HG03571 (cell line): ENCODE results near the gene SSR2.
"Not testable (repeated sequence)": the region's sequence is repeated elsewhere in the genome, so short reads cannot be mapped to it uniquely, and the experiment has no call there.

Experiments
- ATAC-seq: cut with Tn5 transposase; IDR thresholded peaks from one replicate; pipeline ENCODE4 v1.9.1; 2021; ENCODE audit not compliant: unreplicated experiment

The SSR2 gene

DNA sequence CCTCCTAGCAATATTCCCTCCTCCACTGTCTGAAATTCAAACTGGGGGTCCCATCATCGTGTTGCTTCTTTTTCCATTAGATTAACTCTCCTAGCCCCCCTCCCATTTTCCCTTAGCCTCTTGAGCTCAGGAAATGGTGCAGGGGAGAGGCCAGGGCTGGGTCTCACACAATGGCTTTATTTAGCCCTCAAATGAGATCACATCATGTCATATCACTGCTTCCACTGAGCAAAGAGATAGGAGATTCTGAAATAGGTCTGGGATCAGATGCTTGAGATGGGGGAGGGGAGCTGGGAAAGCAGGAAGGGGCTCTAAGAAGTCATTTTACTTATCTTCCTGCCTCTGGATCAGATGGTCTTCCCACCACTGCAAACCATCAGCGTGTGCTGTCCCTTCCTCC lies 24.6 kb downstream of the SSR2 start:
- no peak for ATAC-seq

DNA sequence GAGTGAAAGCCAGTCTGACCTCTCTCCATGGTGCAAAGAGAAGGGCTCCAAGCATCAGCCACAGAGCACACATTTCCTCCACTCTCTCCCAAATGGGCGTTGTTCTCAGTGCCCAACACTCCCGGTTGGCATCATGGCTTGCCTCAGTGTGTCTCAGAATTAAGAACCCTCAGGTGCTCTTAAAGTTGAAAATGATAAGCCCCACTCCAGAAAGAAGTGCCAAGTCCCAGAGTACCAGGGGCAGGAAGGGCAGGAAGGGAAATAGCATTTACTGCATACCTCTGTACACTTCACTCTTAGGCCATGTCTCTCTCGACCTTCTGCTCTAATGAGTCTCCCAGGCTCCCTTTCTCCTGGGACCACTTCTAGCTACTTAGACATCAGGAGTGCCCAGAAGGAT lies 27.2 kb downstream of the SSR2 start:
- no peak for ATAC-seq

DNA sequence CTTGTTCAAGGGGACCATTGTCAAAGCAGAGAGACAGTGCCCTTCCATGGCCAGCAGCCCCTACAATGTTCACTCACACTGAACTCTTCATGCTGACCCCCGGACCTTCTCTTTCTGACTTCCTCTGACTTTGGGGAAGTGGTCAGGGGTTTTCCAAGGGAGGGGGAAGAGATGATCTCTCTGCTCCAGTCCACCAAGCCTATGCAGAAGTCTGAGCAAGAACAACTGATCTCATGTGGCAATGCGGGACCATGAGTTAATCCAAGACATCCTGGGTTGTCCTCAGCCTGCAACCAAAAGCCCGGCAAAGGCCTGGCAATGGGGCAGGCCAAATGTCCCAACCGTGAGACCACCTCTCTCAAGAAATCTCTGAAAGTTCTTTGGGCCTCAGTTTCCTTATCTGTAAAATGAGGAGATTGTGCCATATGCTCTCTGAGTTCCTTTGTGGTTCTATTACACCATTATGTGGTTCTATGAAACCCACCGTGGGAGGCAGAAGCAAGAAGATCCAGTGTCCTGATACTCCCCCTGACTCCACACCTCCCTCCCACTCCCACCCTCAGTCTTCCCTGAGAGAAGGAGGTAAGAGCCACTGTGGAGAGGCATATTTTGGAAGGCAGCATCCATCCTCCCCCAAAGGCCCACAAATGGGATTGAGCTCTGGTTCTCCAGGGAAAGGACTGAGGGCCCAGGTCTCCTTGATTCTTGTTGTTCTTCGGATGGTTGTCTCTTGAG lies 30.6 kb downstream of the SSR2 start:
- no peak for ATAC-seq

DNA sequence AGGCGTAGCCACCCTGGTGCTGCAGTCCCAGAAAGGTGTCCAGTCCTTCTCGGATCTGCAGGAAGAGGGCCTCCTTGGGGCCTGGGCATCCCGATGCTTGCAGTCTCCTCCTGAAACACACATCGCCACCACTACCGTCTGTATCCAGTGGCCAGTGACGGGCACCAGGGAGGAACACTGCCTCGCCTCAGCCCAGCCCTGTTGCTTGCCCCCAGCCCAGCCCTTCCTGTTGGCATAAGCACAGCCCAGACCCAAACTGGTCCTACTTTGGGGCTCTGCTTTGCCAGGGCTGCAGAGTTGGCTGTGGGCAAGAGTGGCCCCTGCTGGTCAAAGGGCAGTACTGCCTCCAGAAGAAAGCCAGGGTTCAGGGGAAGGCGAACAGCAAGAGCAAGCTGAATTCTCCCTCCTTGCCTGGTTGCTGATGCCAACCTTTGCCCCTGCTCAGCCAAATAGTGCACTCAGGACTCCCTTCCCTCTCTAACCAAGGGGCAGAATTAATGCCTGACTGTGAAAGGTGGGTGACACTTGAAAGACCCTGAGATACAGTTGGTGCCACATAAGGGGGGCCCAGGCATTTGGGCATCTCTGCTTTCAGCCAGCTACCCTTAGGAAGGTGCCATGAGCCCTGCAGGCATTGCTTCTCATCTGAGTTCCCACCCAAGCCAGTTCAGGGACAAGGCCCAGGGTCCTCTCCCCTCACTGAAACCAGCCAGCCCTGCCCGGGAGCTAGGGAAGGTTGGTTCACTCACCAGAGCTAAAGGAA lies 31.3 kb downstream of the SSR2 start:
- no peak for ATAC-seq

DNA sequence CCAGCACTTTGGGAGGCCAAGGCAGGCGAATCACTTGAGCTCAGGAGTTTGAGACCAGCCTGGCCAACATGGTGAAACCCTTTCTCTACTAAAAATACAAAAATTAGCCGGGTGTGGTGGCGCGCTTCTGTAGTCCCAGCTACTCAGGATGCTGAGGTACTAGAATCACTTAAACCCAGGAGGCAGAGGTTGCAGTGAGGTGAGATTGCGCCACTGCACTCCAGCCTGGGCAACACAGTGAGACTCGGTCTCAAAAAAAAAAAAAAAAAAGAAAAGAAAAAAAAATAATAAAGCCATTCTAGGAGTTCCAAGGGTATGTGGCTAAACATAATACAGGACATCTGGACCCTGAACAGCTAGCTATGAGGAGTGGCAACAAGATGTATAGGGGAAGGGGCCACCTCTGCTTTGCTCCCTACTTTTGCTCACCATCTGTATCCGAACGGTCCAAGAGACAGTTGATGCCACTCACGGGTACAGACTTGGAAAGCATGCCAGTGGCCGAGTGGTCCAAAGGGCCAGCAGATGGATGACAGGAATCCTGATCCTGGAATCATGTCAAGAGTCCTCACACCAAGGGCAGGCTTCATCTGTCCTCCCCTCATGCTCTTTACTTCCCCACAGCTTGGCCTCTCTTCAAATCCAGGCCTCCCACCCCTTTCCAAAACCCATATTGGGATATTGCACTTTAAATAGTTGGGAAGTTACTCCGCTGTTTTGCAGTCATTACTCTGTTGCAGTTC lies 35.7 kb downstream of the SSR2 start:
- ATAC-seq = not testable (repeated sequence)

DNA sequence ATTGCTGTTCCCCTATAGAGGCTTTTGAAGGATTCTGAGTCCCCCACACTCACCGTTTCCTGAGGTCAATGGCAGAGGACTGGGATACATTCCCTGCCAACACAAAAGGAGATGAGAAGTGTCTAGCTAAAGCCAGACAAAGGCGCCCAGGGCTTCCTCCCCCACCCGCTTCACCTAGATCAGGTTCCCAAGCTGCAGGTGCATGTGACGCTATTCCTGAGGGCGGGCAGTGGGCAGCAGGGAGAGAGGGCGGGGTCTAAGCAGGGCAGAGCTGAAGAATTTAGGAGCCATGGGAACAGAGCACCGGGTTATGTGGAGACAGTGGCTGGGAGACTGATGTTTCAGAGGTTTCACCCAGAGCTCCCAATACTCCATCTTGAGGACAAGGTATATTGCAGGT lies 36.4 kb downstream of the SSR2 start:
- no peak for ATAC-seq

DNA sequence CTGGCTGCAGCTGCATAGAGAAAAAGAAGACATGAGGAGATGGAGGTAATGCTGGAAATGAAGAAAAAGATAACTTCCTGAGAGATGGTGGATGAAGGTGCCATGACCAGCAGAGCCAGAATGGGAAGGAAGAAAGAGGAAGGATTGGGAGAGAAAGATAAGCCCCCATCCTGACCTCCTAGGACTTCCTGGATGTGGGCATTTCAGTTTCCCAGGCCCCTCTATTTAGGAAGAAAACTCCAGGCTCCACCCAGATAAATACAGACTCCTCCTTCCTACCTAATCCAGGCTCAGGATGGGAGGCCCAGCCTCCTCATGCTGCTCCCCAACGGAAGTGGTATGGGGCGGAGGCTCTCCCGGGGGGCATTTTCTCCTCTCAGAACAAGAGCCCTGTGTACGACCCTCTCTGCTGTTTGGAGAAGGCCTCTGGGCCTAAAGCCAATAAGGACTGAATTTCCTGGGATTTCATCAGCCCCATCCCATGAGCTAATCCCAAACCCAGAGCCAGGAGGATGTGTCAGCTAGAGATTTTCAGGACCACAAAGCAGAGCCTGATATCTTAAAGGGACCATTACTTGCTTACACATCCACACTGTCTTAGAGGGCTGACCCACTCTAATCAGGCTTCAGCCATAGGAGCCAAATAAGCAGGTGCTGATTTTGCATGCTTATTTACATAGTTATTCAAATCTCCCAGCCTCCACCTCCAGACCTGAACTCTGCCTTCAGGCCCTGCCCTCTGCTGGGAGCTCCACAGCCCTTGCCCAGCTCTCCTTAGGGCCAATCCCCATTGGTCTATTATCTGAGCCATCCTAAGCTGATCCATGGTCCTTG lies 37.3 kb downstream of the SSR2 start:
- ATAC-seq = no peak

DNA sequence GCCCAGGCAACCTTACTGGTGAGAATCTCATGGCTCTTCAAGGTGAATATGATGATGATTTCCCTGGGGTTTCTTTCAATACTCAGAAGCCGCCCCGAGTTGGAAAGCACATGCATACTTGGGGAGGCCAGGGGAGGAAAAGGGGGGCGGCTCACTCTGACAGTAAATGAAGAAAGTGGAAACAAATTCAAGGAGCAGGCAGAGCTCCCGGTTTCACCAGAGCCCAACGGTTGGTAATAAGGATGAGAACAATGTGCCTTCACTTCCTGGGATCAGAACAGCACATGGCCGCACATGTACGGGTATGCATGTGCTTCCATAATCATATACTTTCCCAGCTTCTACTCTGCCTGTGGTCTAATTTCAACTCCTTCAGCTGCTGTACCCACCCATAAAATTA lies 38.6 kb downstream of the SSR2 start:
- no peak for ATAC-seq

DNA sequence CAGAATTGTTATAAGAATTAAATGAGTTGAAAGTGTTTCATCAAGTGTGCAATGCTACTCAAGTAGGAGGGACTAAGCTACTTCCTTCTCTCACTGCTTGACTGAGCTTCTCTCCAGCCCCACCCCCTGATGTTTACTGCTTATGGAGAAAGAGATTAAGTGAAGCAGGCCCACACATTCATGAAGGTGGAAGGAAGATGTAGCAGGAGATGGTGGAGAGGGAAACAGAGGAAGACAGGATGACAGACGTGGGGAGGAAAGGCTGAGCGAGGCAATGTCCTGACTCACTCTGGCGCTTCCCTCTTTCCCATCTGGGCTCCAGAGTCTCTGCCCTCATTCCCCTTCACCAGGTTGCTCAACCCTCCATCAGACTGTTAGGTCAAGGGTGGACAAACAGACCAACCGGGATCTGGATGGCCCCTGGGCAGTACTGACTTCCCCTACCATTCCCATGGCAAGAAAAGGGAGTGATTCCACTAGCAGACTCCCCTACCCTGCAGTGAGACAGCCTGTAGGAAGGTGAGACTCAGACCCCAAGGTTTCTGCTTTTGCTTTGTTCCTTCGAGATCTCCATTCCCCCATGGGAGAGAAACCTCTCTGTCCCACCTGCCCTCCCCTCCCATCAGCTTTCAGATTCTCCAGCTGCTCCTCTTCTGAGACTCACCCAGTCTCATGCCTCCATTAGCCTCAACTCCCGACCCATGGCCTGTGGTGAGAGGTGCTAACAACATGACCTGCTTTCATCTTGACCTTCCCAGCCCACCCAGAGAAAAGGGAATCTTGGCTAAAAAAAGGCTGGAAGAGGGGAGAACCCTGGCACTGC lies 39.3 kb downstream of the SSR2 start:
- ATAC-seq = no peak

DNA sequence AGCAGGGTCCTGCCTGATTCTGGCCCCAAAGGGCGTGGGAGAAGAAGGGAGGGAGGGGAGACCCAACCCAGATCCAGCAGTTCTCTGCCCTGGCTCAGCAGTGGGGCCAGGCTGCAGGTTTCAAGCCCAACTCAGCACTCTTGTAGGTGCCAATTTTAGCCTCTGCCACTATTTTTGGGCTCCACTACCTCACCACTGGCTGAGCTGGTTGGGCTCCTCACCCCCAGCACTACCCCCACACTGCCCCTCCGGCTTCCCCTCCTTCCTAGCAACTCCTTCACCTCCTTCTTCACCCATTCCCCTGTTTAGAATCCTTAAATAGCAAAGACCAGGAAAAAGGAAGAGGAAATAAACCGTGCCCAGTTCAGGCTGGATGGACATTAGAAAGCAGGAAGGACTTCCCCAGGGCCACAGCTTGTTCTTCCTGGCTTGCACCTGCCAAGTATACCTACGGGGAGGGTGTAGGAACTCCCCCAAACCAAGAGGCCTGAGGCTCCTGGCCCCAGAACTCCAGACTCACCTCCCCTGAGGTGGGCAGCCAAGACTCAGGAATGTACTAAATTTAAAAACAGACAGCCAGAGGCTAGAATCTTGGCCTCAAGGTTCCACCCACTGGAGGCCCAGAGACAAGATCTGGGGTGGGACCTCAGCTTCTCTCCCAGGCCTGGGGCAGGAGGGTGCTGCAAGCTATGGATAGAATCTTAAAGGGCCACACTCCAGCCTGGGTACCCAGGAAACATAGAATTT lies 41.0 kb downstream of the SSR2 start:
- ATAC-seq = no peak

DNA sequence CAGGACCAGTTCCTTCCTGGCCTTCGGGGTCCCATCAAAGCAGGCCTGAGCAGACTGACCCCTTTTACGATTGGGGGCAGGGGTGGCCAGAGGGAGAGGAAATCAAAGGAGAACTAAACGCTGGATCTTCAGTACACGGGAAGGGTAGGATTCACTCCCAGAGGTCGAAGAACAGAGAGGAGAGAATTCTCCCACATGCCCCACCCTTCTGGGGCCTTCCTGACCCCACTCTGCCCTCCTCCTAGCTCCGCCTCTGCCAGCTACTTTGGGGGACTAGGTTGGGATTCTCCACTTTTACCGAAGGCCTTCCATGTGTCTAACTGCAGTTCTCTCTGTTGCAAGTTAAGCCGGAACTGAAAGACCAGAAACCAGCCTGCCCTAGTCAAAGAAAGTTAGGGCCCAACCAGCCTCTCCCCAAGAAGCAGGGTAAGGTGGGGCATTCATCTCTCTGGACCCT lies 41.8 kb downstream of the SSR2 start:
- ATAC-seq = no peak

DNA sequence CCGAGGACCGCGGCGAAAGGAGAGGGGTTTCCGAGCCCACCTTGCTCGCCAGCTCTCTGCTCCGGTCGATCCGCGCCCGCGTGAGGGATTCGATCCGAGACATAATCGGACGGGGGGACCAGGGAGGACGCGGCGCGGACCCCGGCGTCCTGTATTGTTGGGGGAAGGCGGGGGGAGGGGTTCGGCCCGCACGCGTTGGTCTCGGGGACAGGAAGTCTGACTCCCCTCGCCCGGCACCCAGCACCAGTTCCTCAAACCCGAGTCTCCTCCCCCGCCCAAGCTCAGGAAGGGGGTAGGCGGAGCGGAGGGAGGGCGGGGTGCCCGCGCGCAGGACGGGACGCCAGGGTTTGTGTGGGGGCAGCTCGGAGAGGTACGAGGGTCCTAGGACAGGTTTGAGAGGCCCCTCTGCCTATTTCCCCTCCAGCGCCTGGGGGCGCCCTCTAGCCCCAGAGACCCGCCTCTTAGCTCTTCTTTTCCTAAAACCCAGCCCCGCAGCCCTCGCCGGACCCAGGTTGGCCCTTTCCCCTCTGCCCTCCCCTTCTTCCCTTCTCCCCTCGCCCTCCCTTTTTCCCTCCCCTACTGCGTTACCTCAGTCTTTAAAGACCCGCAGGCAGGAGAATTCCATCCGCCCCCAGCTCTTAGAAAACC lies 42.3 kb downstream of the SSR2 start, which contains the start of gene ARHGEF2:
TSS of gene ARHGEF2 (minus strand) at position 223 of the 648 bp plus-strand sequence. CDS start at position 103, 120 bp downstream.
- ATAC-seq = peak; percentile 50

DNA sequence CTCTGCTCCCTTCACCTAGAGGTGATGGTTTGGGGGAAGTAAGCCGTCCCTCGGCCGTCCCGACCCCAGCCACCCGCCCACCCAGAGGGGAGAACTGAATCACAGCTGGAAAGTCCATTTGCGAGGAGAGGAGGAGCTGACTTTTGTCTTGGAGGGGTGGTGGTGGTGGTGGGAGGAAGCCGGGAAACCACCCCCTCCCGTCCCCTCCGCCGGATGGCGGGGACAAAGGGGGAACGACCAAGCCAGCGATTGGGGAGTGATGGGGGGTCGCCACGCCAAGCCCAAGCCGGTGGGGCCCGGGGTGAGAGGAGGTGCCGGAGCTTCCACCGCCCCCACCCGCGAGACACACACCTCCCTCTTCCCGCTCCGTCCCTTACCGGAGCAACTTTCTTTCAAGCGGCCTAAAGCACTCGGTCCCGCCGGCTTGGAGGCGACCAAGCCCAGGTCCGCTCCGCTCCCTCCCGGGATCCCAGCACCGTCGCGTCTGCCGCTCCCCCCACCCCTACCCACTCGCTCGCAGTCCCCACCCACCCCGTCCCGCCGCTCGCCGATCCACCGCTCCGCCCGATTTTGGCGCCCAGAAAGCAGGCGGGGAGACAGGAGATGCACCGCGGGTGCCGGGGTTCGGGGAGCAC lies 42.9 kb downstream of the SSR2 start:
- no peak for ATAC-seq

DNA sequence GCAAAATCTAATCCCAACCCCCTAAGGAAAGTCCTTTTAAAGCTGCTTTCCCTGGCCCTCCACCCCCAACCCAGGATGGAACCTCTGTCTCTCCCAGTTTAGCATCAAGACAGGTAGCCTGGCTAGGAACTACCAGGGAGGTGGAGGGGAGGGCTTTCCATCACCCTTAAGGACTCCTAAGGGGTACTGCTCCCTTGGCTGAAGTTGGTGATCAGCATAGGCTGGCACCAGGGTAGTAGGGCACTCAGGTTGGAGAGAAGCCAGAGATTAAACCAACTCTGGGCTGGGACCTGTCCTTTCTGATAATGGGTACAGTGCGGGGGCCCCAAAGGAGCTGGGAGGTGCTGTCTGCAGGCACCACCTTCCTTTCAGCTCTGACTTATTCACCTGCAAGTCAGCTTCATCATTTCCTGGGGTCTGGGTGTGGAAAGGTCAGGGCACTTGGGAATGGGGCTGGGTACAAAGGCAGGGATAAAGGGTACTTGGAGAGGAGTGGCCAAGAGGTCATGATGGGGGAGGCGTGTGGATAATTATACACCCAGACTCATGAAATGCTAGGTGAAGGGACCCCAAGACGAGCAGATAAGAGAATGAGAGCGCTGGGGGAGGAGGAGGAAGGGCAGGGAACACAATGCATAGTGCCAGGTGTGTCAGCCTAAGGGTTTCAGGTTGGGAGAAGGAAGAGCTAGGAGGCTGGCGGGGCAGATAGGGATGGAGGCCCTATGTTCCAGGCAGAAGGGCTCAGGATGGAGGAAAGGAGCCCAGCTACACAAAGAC lies 43.6 kb downstream of the SSR2 start:
- ATAC-seq = no peak

DNA sequence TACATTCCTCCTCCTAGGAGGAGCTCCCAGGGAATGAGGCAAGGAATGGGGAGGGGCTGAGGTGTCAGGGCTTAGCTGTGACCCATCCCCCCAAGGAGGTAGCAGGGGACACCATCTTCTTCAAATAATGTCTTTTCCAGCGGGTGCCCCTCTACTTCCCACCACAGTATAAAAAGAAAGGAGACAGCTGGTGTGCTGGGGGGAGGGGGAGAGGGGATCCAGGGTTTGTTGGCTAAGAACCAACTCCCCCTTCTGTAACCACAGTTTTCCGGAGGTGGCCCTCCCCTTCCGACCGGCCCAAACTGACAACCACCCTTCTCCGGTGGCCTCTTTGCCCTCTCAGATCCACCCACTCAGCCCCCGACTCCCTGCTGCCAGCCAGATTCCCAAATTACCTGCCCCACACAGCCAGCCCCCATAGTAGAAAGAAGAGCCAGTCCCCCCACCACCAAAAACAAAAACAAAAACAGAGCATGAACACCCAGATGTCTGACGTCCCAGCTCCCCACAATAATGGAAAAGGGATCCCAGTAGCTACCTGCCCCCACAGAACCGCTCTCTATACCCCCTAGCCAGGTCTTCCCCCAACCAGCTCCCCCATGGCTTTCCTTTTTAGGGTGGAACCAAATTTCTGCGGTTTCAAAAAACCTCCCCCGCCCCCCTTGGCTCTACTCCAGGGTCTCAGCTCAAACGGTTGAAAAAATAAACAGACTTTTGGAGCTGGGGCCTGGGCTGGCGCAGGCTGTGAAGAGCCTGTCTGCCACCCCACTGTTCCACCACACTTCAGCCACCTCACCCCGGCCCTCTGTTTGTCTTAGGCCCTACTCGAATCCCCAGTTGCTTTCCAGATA lies 44.5 kb downstream of the SSR2 start:
- ATAC-seq = no peak

DNA sequence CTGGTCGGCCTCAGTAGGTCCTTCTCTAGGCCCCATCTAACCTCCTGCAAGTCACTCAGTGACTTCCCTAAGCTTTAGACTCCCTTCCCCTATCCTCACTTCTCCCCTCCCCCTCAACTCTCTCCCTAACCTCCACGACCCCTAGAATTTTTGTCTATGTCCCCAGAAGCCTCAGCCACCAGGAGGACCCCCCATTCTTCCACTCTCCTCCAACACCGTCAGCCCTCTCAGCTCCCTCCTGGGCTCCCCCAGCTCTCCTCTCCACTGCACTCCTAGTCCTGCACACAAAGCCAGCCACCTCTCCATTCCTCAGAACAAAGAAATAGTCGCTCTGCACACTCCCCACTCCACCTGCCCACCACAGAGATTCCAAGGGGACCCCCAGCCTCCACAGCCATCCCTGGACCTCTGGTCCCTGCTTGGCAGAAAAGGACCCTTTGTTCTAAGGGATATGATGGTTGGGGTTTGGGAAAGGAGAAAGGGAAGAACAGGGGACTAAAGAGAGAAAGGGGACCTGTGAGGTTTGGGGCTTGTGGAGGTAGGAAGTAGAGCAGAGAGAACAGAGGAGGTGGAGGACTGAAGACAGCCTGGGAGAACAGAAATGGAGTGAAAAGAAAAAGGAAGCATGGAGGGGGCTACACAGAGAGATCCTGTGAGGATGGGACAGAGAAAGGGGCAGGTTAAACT lies 45.2 kb downstream of the SSR2 start:
- ATAC-seq = no peak
